Measurements from ENCODE around the gene ARHGEF16. TPM values are rescaled to one million over a fixed set of nuclear protein-coding genes. Genes with fewer than 3 reads are reported as not detected.

ARHGEF16 gene
- total and polyA plus RNA-seq, 2 donors (not counting 1 experiment from before 2014, with no cell fraction given) = 0.13 to 0.22 TPM

DNA sequence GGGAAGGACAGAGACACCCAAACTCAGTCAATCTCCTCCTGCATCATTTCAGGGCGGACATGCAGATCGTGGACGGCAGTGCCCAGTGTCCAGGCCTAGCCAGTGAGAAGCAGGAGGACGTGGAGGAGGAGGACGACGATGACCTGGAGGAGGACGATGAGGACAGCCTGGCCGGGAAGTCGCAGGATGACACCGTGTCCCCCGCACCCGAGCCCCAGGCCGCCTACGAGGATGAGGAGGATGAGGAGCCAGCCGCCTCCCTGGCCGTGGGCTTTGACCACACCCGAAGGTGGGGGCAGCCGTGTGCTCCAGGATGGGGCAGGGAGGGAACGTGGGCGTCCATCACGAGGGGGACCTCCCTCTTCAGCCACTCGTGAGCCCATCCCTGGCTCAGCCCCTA lies 23.6 kb upstream of the ARHGEF16 start:
- Histone ChIP-seq H2AFZ (ENCODE audit: insufficient read depth, low read depth, low read length, poor library complexity, severe bottlenecking) (no peak overlapping the region), H3K27ac (ENCODE audit: low read length in 2 of 2) (no peak overlapping the region), H3K27me3 (replicated peaks in 1 of 4; ENCODE audit: control extremely low read depth in 1 of 4, control insufficient read depth in 3 of 4, insufficient read depth in 4 of 4, low read length in 3 of 4) (no peaks in the 10 kb centered on the region), H3K9me3 (ENCODE audit: control extremely low read depth in 1 of 3, control insufficient read depth in 2 of 3, insufficient read depth in 1 of 3, low read length in 2 of 3) (no peaks in the 10 kb centered on the region), H4K20me1 (ENCODE audit: control insufficient read depth, insufficient read depth, low read length, poor library complexity, severe bottlenecking) (no peaks in the 10 kb centered on the region), H3K9ac (ENCODE audit: low read length) (no peak overlapping the region), H3K4me3 (ENCODE audit: control extremely low read depth in 1 of 5, extremely low read depth in 1 of 5, insufficient read depth in 1 of 5, low read depth in 2 of 5, low read length in 4 of 5) (no peak overlapping the region), H3K4me1 (ENCODE audit: control insufficient read depth in 2 of 2, insufficient read depth in 2 of 2, low read length in 2 of 2) (no peaks in the 10 kb centered on the region), H3K36me3 (replicated peaks in 1 of 2; ENCODE audit: control extremely low read depth in 1 of 2, control insufficient read depth in 1 of 2, extremely low read depth in 1 of 2, insufficient read depth in 2 of 2, low read length in 1 of 2) (no peaks in the 10 kb centered on the region), H3K79me2 (ENCODE audit: control insufficient read depth, insufficient read depth, low read length) (no peaks in the 10 kb centered on the region), H3K4me2 (replicated peaks; ENCODE audit: low read depth, low read length, poor library complexity, severe bottlenecking) (no peak overlapping the region)
- CTCF ChIA-PET = no interaction called here
- DNase-seq (no peak), ATAC-seq (ENCODE audit: low read depth) (no peak)
- Mint-ChIP-seq H3K27me3 (no peaks in the 10 kb centered on the region), H3K27ac (no peak overlapping the region), H3K4me3 (no peak overlapping the region), H3K4me1 (no peaks in the 10 kb centered on the region), H3K9me3 (ENCODE audit: insufficient read depth) (no peaks in the 10 kb centered on the region)
- POLR2A ChIA-PET = interaction anchor here (0.7 kb wide), 1 partner anchor 1131 kb away, joined by 5 read pairs; no protein-coding TSS in a partner anchor
- intact Hi-C loops (cut with micrococcal nuclease) = no loop called here
- 94% methylated on average over 22 of the region's 22 CpGs for WGBS (ENCODE audit: insufficient coverage)
- TF ChIP-seq EZH2 (IDR thresholded peaks at IDR 0.05; ENCODE audit: borderline replicate concordance, insufficient read depth, low read depth, low read length, poor library complexity, severe bottlenecking) = no peak
- no peak for TF ChIP-seq CTCF (IDR thresholded peaks at IDR 0.05)

DNA sequence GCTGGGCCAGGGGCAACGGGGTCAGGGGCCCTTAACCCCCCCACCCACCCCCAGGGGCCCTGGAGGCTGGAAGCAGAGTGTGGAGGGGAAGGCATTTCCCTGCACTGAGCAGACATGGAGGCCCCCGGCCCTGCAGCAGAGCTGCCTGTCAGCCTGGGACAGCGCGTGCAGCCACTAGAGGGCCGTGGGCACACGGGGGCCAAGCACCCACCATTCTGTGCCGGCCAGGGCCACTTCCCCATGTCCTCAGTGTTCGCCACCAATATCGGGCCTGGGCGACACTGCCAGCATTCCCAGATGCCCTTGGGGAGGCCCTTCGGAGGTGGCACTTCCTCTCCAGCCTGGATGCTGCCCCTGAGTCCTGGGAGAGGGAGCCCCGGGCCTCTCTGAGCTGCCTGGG lies 23.2 kb upstream of the ARHGEF16 start:
- Histone ChIP-seq H3K9ac (ENCODE audit: low read length) (no peak overlapping the region), H3K27me3 (replicated peaks in 1 of 4; ENCODE audit: control extremely low read depth in 1 of 4, control insufficient read depth in 3 of 4, insufficient read depth in 4 of 4, low read length in 3 of 4) (no peaks in the 10 kb centered on the region), H4K20me1 (ENCODE audit: control insufficient read depth, insufficient read depth, low read length, poor library complexity, severe bottlenecking) (no peaks in the 10 kb centered on the region), H3K4me3 (ENCODE audit: control extremely low read depth in 1 of 5, extremely low read depth in 1 of 5, insufficient read depth in 1 of 5, low read depth in 2 of 5, low read length in 4 of 5) (no peak overlapping the region), H3K4me2 (replicated peaks; ENCODE audit: low read depth, low read length, poor library complexity, severe bottlenecking) (no peak overlapping the region), H3K36me3 (replicated peaks in 1 of 2; ENCODE audit: control extremely low read depth in 1 of 2, control insufficient read depth in 1 of 2, extremely low read depth in 1 of 2, insufficient read depth in 2 of 2, low read length in 1 of 2) (no peaks in the 10 kb centered on the region), H2AFZ (ENCODE audit: insufficient read depth, low read depth, low read length, poor library complexity, severe bottlenecking) (no peak overlapping the region), H3K4me1 (ENCODE audit: control insufficient read depth in 2 of 2, insufficient read depth in 2 of 2, low read length in 2 of 2) (no peaks in the 10 kb centered on the region), H3K79me2 (ENCODE audit: control insufficient read depth, insufficient read depth, low read length) (no peaks in the 10 kb centered on the region), H3K27ac (ENCODE audit: low read length in 2 of 2) (no peak overlapping the region), H3K9me3 (ENCODE audit: control extremely low read depth in 1 of 3, control insufficient read depth in 2 of 3, insufficient read depth in 1 of 3, low read length in 2 of 3) (no peaks in the 10 kb centered on the region)
- no peaks in the 10 kb centered on the region for H3K9me3 Mint-ChIP-seq (ENCODE audit: insufficient read depth)
- intact Hi-C loops (cut with micrococcal nuclease) = no loop called here
- H3K4me3 Mint-ChIP-seq = no peak overlapping the region
- CTCF ChIA-PET = no interaction called here
- WGBS (ENCODE audit: insufficient coverage) = 64% methylated on average over 11 of the region's 12 CpGs
- DNase-seq (no peak), ATAC-seq (ENCODE audit: low read depth) (no peak)
- TF ChIP-seq EZH2 (IDR thresholded peaks at IDR 0.05; ENCODE audit: borderline replicate concordance, insufficient read depth, low read depth, low read length, poor library complexity, severe bottlenecking) (no peak), CTCF (IDR thresholded peaks at IDR 0.05) (peak; percentile 10)
- POLR2A ChIA-PET = interaction anchor here (0.7 kb wide), 1 partner anchor 1132 kb away, joined by 5 read pairs; no protein-coding TSS in a partner anchor
- no peaks in the 10 kb centered on the region for H3K4me1 Mint-ChIP-seq
- H3K27me3 Mint-ChIP-seq = no peaks in the 10 kb centered on the region
- no peak overlapping the region for H3K27ac Mint-ChIP-seq
